Neural crest cell (in vitro differentiated cells): ENCODE results near the gene RAB11FIP5. TPM values are rescaled to one million over a fixed set of nuclear protein-coding genes. Genes with fewer than 3 reads are reported as not detected.

Experiments
- DNase-seq: peaks from one replicate; pipeline ENCODE4 v3.0.0; 2021; ENCODE audit warnings: low read depth, mixed read lengths, low spot score
- H3K27ac Mint-ChIP-seq: one replicate; pipeline ENCODE4 v1.8.0; 2021; ENCODE audit warnings: mild to moderate bottlenecking, mixed read lengths; ENCODE audit not compliant: unreplicated experiment
- H3K27me3 Mint-ChIP-seq: 2 replicates; pipeline ENCODE4 v1.8.0; 2021; ENCODE audit warnings: low read depth, mild to moderate bottlenecking, mixed read lengths
- H3K36me3 Mint-ChIP-seq: 2 replicates; pipeline ENCODE4 v1.8.0; 2021; ENCODE audit warnings: low read depth, mild to moderate bottlenecking, mixed read lengths
- H3K4me1 Mint-ChIP-seq: 2 replicates; pipeline ENCODE4 v1.8.0; 2021; ENCODE audit warnings: mixed read lengths
- H3K4me3 Mint-ChIP-seq: one replicate; pipeline ENCODE4 v1.8.0; 2021; ENCODE audit warnings: mild to moderate bottlenecking, mixed read lengths
- H3K9me3 Mint-ChIP-seq: 2 replicates; pipeline ENCODE4 v1.8.0; 2021; ENCODE audit warnings: mixed read lengths
- total RNA-seq: library from RNA; stranded (reverse); gene quantifications from 2 replicates; pipeline ENCODE4 v1.2.1, GENCODE V29; 2021
- TF ChIP-seq, protein P1 (sequence below): fragments of 200-600 bp; sonication (generic); conservative IDR thresholded peaks from 2 replicates; pipeline ENCODE4 v1.5.0; 2021; ENCODE audit warnings: antibody characterized with exemption, mild to moderate bottlenecking

The RAB11FIP5 gene
- total RNA-seq, 1 donor from 2014 or later, result 6.7 TPM

GRCh38 chr2:73109431-73110167 lies 3.1 kb downstream of the RAB11FIP5 start:
- Mint-ChIP-seq H3K27ac (no peak overlapping the region), H3K4me3 (peak overlapping the region; percentile 3), H3K27me3 (peaks cover 37% of the 10 kb centered on the region), H3K9me3 (no peaks in the 10 kb centered on the region), H3K4me1 (peaks cover 14% of the 10 kb centered on the region), H3K36me3 (no peaks in the 10 kb centered on the region)
- TF ChIP-seq, protein P1, sequence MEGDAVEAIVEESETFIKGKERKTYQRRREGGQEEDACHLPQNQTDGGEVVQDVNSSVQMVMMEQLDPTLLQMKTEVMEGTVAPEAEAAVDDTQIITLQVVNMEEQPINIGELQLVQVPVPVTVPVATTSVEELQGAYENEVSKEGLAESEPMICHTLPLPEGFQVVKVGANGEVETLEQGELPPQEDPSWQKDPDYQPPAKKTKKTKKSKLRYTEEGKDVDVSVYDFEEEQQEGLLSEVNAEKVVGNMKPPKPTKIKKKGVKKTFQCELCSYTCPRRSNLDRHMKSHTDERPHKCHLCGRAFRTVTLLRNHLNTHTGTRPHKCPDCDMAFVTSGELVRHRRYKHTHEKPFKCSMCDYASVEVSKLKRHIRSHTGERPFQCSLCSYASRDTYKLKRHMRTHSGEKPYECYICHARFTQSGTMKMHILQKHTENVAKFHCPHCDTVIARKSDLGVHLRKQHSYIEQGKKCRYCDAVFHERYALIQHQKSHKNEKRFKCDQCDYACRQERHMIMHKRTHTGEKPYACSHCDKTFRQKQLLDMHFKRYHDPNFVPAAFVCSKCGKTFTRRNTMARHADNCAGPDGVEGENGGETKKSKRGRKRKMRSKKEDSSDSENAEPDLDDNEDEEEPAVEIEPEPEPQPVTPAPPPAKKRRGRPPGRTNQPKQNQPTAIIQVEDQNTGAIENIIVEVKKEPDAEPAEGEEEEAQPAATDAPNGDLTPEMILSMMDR, result no peak
- no peak for DNase-seq

DNA sequence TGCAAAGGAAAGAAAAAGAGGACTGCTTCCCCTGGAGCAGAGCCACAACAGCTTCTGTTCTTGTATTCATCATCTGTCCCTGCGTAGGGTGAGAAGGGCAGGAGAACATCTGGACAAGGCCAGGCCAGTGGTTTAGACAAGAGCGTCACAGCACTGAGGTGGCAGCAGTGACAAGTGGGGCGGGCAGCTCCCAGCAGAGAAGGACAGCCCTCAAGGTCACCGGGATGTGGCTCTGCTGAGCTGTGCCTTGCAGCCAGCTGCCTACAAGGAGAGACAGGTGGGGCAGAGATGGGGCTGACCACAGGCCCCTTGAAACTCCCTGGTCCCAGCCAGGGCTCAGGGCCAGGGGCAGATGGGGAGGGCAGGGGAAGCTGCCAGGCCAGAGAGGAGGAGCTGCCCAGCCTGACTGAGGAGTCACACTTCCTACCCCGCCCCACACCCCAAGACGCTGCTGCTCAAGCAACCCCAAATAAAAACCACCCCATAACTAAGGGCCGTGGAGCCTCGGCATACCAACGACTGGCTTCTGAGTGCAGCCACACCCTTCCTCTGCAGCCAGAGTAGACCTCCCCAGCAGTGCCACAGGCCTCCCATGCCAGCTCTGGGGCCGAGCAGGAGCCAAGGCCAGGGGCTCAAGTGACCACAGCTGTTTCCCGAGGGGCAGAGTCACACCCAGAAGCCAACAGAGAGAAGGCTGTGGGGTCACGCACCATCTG lies 5.4 kb downstream of the RAB11FIP5 start:
- no peak overlapping the region for H3K27ac Mint-ChIP-seq
- peak overlapping the region; percentile 7 for H3K4me3 Mint-ChIP-seq
- no peaks in the 10 kb centered on the region for H3K36me3 Mint-ChIP-seq
- DNase-seq, result no peak
- TF ChIP-seq, protein P1, result no peak
- no peaks in the 10 kb centered on the region for H3K9me3 Mint-ChIP-seq
- peaks cover 26% of the 10 kb centered on the region for H3K27me3 Mint-ChIP-seq
- H3K4me1 Mint-ChIP-seq, result peaks cover 14% of the 10 kb centered on the region

DNA sequence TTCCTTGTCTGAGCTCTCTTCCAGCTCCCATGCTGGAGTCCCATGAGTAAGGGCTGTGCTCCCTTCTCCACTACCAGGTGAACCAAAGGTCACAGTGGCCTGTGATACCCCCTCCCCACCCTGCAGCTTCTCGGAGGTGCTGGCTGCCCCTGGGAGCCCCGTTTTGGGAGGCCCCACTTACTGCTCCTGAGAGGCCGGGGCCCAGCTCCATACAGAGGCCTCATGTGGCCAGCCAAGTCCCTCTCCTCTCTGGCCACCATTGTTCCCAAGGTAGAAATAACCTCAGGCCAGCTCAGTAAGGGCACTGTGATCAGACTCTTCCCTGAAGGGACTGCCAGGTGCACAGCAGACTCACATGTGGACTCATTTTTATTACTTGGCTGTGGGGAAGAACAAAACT lies 6.0 kb downstream of the RAB11FIP5 start:
- H3K27ac Mint-ChIP-seq, result no peak overlapping the region
- no peaks in the 10 kb centered on the region for H3K36me3 Mint-ChIP-seq

GRCh38 chr2:73105511-73105971 lies 7.2 kb downstream of the RAB11FIP5 start:
- Mint-ChIP-seq H3K4me1 (no peaks in the 10 kb centered on the region), H3K9me3 (no peaks in the 10 kb centered on the region), H3K27me3 (peaks cover 10% of the 10 kb centered on the region), H3K36me3 (no peaks in the 10 kb centered on the region), H3K27ac (no peak overlapping the region), H3K4me3 (no peak overlapping the region)
- TF ChIP-seq, protein P1, result no peak
- DNase-seq, result no peak

More for the DNA sequence above, 6.0 kb downstream of the RAB11FIP5 start:
- H3K4me1 Mint-ChIP-seq, result peaks cover 11% of the 10 kb centered on the region
- peak overlapping the region; percentile 7 for H3K4me3 Mint-ChIP-seq
- peaks cover 22% of the 10 kb centered on the region for H3K27me3 Mint-ChIP-seq
- H3K9me3 Mint-ChIP-seq, result no peaks in the 10 kb centered on the region
- TF ChIP-seq, protein P1, result no peak
- DNase-seq, result no peak

DNA sequence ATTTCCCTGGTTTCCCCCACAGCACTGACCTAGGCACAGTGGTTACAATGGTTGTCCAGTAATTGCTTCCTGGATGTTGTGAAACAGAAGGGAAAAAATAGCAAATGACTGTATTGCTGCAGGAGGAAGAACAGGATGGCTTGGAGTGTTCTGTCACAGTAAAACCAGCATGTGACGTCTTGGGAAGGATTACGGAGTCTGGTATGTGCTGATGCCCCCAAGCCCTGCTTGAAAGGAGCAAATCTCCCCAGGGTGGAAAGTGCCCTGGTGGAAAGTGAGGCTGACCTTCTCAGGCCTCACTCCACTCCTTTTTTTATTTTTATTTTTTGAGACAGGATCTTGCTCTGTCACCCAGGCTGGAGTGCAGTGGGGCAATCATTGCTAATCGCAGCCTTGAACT lies 7.8 kb downstream of the RAB11FIP5 start:
- H3K36me3 Mint-ChIP-seq, result no peaks in the 10 kb centered on the region
- H3K27ac Mint-ChIP-seq, result peak overlapping the region; percentile 67
- DNase-seq, result no peak
- peaks cover 4% of the 10 kb centered on the region for H3K27me3 Mint-ChIP-seq
- no peaks in the 10 kb centered on the region for H3K4me1 Mint-ChIP-seq
- H3K9me3 Mint-ChIP-seq, result no peaks in the 10 kb centered on the region
- TF ChIP-seq, protein P1, result no peak
- no peak overlapping the region for H3K4me3 Mint-ChIP-seq
